H1 (cell line): ENCODE results near the gene GGN. TPM values are rescaled to one million over a fixed set of nuclear protein-coding genes. Genes with fewer than 3 reads are reported as not detected.

Experiments used
- CTCF ChIA-PET: fragments of 300-600 bp; sonication (Branson Sonifier 250); formaldehyde crosslinking; loops from one replicate; lab custom pipeline; 2021; ENCODE audit not compliant: partially characterized antibody; lab: Charles Lee
- POLR2A ChIA-PET: fragments of 300-600 bp; sonication (Branson Sonifier 250); formaldehyde crosslinking; loops from one replicate; lab custom pipeline; 2021; ENCODE audit warnings: inconsistent platforms; ENCODE audit not compliant: partially characterized antibody; lab: Charles Lee
- DNase-seq, 2 experiments: peaks; one replicate each; pipeline versions ENCODE4 v3.0.0 to v3.0.0-alpha.2; 2010 to 2022; ENCODE audit warnings: low spot score in 2 of 2, low read depth in 1 of 2, mixed read lengths in 1 of 2
- FAIRE-seq: peaks from 2 replicates; lab custom pipeline; 2011; peaks lifted over from hg19 to GRCh38; lab: Jason Lieb, UNC
- H2AFZ ChIP-seq: 2 replicates; pipeline ENCODE4 v1.8.1; 2012; ENCODE audit warnings: low read length, inconsistent platforms
- H2AK5ac ChIP-seq: 2 replicates; pipeline ENCODE4 v1.6.1; 2013; ENCODE audit warnings: low read depth, low read length
- H2BK120ac ChIP-seq: replicated peaks from 2 replicates; pipeline ENCODE3; 2013; ENCODE audit warnings: low read depth, low read length, inconsistent platforms
- H2BK12ac ChIP-seq: 2 replicates; pipeline ENCODE4 v1.6.1; 2013; ENCODE audit warnings: low read depth, low read length
- H2BK15ac ChIP-seq: 2 replicates; pipeline ENCODE4 v1.6.1; 2013; ENCODE audit warnings: low read length
- H2BK20ac ChIP-seq: 2 replicates; pipeline ENCODE4 v1.6.1; 2013; ENCODE audit warnings: low read length
- H2BK5ac ChIP-seq: 2 replicates; pipeline ENCODE4 v1.6.1; 2013; ENCODE audit warnings: low read depth, low read length
- H3K14ac ChIP-seq: 2 replicates; pipeline ENCODE4 v1.6.1; 2013; ENCODE audit warnings: inconsistent platforms; ENCODE audit not compliant: insufficient read length
- H3K18ac ChIP-seq: 2 replicates; pipeline ENCODE4 v1.6.1; 2013; ENCODE audit warnings: low read length; ENCODE audit errors: extremely low read depth
- H3K23ac ChIP-seq: 2 replicates; pipeline ENCODE4 v1.6.1; 2013; ENCODE audit warnings: inconsistent platforms; ENCODE audit not compliant: insufficient read length
- H3K23me2 ChIP-seq: 2 replicates; pipeline ENCODE4 v1.6.1; 2013; ENCODE audit warnings: low read depth, low read length
- H3K27ac ChIP-seq: 2 replicates; pipeline ENCODE4 v1.6.1; 2011; ENCODE audit warnings: low read depth, low read length, inconsistent platforms
- H3K27me3 ChIP-seq, 4 experiments: replicated peaks in 1 of 4; 1 replicate in 1 of 4; 2 replicates in 3 of 4; pipeline versions ENCODE4 v1.6.1 to v1.8.1; 2011 to 2013; ENCODE audit warnings: low read length in 3 of 4, mild to moderate bottlenecking in 3 of 4, inconsistent platforms in 2 of 4, mixed read lengths in 2 of 4, moderate library complexity in 1 of 4; ENCODE audit not compliant: control insufficient read depth in 3 of 4, insufficient read depth in 3 of 4; ENCODE audit errors: extremely low read depth in 1 of 4
- H3K36me3 ChIP-seq, 4 experiments: 2 replicates each; pipeline versions ENCODE4 v1.6.1 to v1.8.1; 2011 to 2013; ENCODE audit warnings: mild to moderate bottlenecking in 4 of 4, low read length in 3 of 4, moderate library complexity in 2 of 4, control low read depth in 1 of 4, inconsistent platforms in 1 of 4; ENCODE audit not compliant: insufficient read depth in 4 of 4, control insufficient read depth in 2 of 4
- H3K4ac ChIP-seq: replicated peaks from 2 replicates; pipeline ENCODE3; 2013; ENCODE audit warnings: low read length, low read depth, mixed read lengths, inconsistent platforms; ENCODE audit not compliant: insufficient read length
- H3K4me1 ChIP-seq, 4 experiments: replicated peaks in 1 of 4; 1 replicate in 1 of 4; 2 replicates in 3 of 4; pipeline versions ENCODE4 v1.6.1 to v1.8.1; 2011 to 2013; ENCODE audit warnings: low read length in 3 of 4, inconsistent platforms in 2 of 4, mixed read lengths in 1 of 4; ENCODE audit not compliant: insufficient read depth in 4 of 4, control insufficient read depth in 3 of 4
- H3K4me2 ChIP-seq, 2 experiments: 2 replicates each; pipeline versions ENCODE4 v1.6.1 to v1.8.1; 2011 to 2013; ENCODE audit warnings: low read depth in 2 of 2, low read length in 2 of 2, control low read depth in 1 of 2, inconsistent platforms in 1 of 2, mild to moderate bottlenecking in 1 of 2; ENCODE audit not compliant: insufficient read depth in 1 of 2
- H3K4me3 ChIP-seq, 4 experiments: fragments of 200-600, 300-600 bp in 1 of 4; sonication (generic), shearing (Covaris generic), sonication (Bioruptor Twin) in 1 of 4; 2 replicates each; pipeline versions ENCODE4 v1.5.1 to v1.8.1; 2011 to 2016; ENCODE audit warnings: low read length in 4 of 4, low read depth in 3 of 4, control low read depth in 2 of 4, inconsistent platforms in 2 of 4, mild to moderate bottlenecking in 2 of 4, mixed read lengths in 1 of 4, moderate library complexity in 1 of 4; ENCODE audit not compliant: insufficient read depth in 2 of 4; ENCODE audit errors: extremely low read depth in 1 of 4
- H3K56ac ChIP-seq: replicated peaks from 2 replicates; pipeline ENCODE3; 2013; ENCODE audit warnings: low read depth, mild to moderate bottlenecking, mixed read lengths, low read length, inconsistent platforms; ENCODE audit not compliant: insufficient read length
- H3K79me1 ChIP-seq: 2 replicates; pipeline ENCODE4 v1.6.1; 2013; ENCODE audit warnings: low read depth, low read length, control low read depth
- H3K79me2 ChIP-seq, 2 experiments: 2 replicates each; pipeline versions ENCODE4 v1.6.1 to v1.8.1; 2012 to 2013; ENCODE audit warnings: low read length in 2 of 2, mild to moderate bottlenecking in 2 of 2, inconsistent platforms in 1 of 2; ENCODE audit not compliant: insufficient read depth in 2 of 2, control insufficient read depth in 1 of 2
- H3K9ac ChIP-seq, 4 experiments: replicated peaks in 1 of 4; 1 replicate in 1 of 4; 2 replicates in 3 of 4; pipeline versions ENCODE4 v1.6.1 to v1.8.1; 2011 to 2013; ENCODE audit warnings: low read depth in 3 of 4, low read length in 3 of 4, control low read depth in 2 of 4, mild to moderate bottlenecking in 2 of 4, moderate library complexity in 2 of 4, inconsistent platforms in 1 of 4; ENCODE audit errors: extremely low read depth in 1 of 4
- H3K9me3 ChIP-seq, 2 experiments: 2 replicates each; pipeline versions ENCODE4 v1.6.1 to v1.8.1; 2012 to 2013; ENCODE audit warnings: mild to moderate bottlenecking in 2 of 2, moderate library complexity in 2 of 2, control low read depth in 1 of 2, inconsistent platforms in 1 of 2, low read depth in 1 of 2, low read length in 1 of 2, mixed read lengths in 1 of 2; ENCODE audit not compliant: insufficient read depth in 2 of 2
- H4K20me1 ChIP-seq, 2 experiments: replicated peaks in 1 of 2; 2 replicates each; pipeline versions ENCODE3 to v1.8.1; 2011 to 2013; ENCODE audit warnings: inconsistent platforms in 2 of 2, low read length in 2 of 2, mild to moderate bottlenecking in 1 of 2; ENCODE audit not compliant: insufficient read depth in 2 of 2, control insufficient read depth in 1 of 2
- H4K5ac ChIP-seq: 2 replicates; pipeline ENCODE4 v1.6.1; 2013; ENCODE audit warnings: low read length, low read depth, mixed read lengths, inconsistent platforms; ENCODE audit not compliant: insufficient read length
- H4K8ac ChIP-seq: 2 replicates; pipeline ENCODE4 v1.8.0; 2013; ENCODE audit warnings: mild to moderate bottlenecking, moderate library complexity, low read length, inconsistent platforms; ENCODE audit not compliant: insufficient read depth; ENCODE audit errors: extremely low read depth
- H4K91ac ChIP-seq: replicated peaks from 2 replicates; pipeline ENCODE3; 2013; ENCODE audit warnings: low read length, mixed read lengths, inconsistent platforms; ENCODE audit not compliant: insufficient read length
- CBX5 ChIP-seq: fragments of 300-800, 300-1000 bp; sonication (generic); IDR thresholded peaks from 2 replicates; pipeline ENCODE4 v1.7.1; 2016; ENCODE audit warnings: antibody characterized with exemption, low read length, low read depth
- WGBS, 2 experiments: shearing (Covaris generic) in 1 of 2; methylation state at CpG; one replicate each; pipeline versions ENCODE4 v1.1.6 to v1.1.7; 2013 to 2015; ENCODE audit warnings: low lambda C conversion rate in 2 of 2, mixed read lengths in 2 of 2, inconsistent platforms in 1 of 2, low coverage in 1 of 2, missing lambda C conversion rate in 1 of 2; ENCODE audit not compliant: insufficient replicate concordance in 2 of 2, insufficient coverage in 1 of 2, insufficient read length in 1 of 2; ENCODE audit errors: extremely low coverage in 1 of 2, missing lambda C conversion rate in 1 of 2; 5-methylcytosine and 5-hydroxymethylcytosine counted together
- polyA plus RNA-seq, 7 experiments: library from polyadenylated mRNA; depleted of rRNA in 3 of 7; stranded (reverse) in 5 of 7; unstranded in 2 of 7; fragments of >200 nt in 5 of 7; fragments of 200-250 nt in 2 of 7; gene quantifications; 1 replicate in 5 of 7; 2 replicates in 1 of 7; 4 replicates in 1 of 7; pipeline versions ENCODE4 v1.2.1 to v1.2.3, GENCODE V29; 2011 to 2013; ENCODE audit warnings: missing spikeins in 2 of 7, mixed read lengths in 2 of 7
- total RNA-seq: library from RNA; stranded (reverse); fragmentation: NEBNext Ultra II Directional; extraction: Animal tissue kit (Norgen Biotek cat#: 25700); gene quantifications from 2 replicates; pipeline ENCODE4 v1.2.1, GENCODE V29; 2021

The GGN gene
- total and polyA plus RNA-seq, 2 of the 8 experiments (the other 6 are each of a cell fraction or from before 2014, with no cell fraction given) = 0.47 to 1.2 TPM

- Histone ChIP-seq H2AFZ (no peak overlapping the region), H2BK12ac (no peak overlapping the region), H4K5ac (no peak overlapping the region), H3K36me3 (peaks cover 2 to 20% (median 5%) of the 10 kb centered on the region in 4 experiments; a peak in 2 of 8 replicates), H4K8ac (no peak overlapping the region), H3K23me2 (peaks cover 12% of the 10 kb centered on the region), H3K18ac (no peak overlapping the region), H3K4ac (no peak overlapping the region), H3K56ac (no peak overlapping the region), H2BK5ac (no peak overlapping the region; the same call in 1 of the 2 replicates), H3K9ac (no peak overlapping the region), H3K27me3 (peaks cover 0 to 9% (median under 1%) of the 10 kb centered on the region in 4 experiments; a peak in 4 of 7 replicates), H2AK5ac (no peak overlapping the region), H3K27ac (no peak overlapping the region), H3K4me1 (peaks cover 7 to 18% (median 12%) of the 10 kb centered on the region in 4 experiments), H2BK120ac (no peak overlapping the region), H3K14ac (no peak overlapping the region), H4K91ac (no peak overlapping the region), H3K9me3 (no peaks in the 10 kb centered on the region), H2BK15ac (no peak overlapping the region), H2BK20ac (no peak overlapping the region), H3K79me1 (peaks cover 4% of the 10 kb centered on the region; the same call in 1 of the 2 replicates), H3K4me2 (0 out of 4 replicates have a peak overlapping the region, but pooled peaks of 1 of the 2 experiments have one; percentile 5), H3K79me2 (peaks cover 0 to 7% of the 10 kb centered on the region in 2 experiments; a peak in 2 of 4 replicates), H3K23ac (no peak overlapping the region), H4K20me1 (peaks cover 0 to 3% of the 10 kb centered on the region in 2 experiments), H3K4me3 (no peak overlapping the region)
- POLR2A ChIA-PET = no interaction called here
- 79% methylated on average over 8 of the region's 8 CpGs; no CpG with 5 or more reads in 1 of the 2 experiments for WGBS, 2 experiments
- TF ChIP-seq CBX5 = no peak
- CTCF ChIA-PET = no interaction called here
- DNase-seq (no peak), FAIRE-seq (no peak)
Observed at GRCh38 chr19:38391911-38392464, 4.2 kb upstream of the GGN start.
